ENCODE results near the gene VPS4B.

The VPS4B gene

DNA sequence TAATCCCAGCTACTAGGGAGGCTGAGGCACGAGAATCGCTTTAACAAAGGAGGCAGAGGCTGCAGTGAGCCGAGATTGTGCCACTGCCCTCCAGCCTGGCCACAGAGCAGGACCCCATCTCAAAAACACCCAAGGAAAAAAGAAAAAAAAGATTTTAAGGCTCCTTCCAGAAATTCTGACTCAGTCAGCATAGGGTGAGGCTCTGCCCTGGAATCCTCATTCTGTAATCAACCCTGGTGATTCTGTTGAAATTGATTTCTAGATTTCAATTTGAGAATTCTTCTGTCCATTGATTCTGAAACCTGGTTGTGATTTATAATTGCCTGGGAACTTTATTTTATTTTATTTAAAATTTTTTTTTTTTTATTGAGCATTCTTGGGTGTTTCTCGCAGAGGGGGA lies 27.1 kb upstream of the VPS4B start:
- Histone ChIP-seq H3K4me3 (ENCODE audit: low read depth, low read length) (no peak overlapping the region), H3K27ac (ENCODE audit: low read depth, low read length) (no peak overlapping the region), H3K36me3 (ENCODE audit: control insufficient read depth, insufficient read depth, low read length) (no peaks in the 10 kb centered on the region), H3K9me3 (ENCODE audit: control insufficient read depth, insufficient read depth, low read length) (no peaks in the 10 kb centered on the region), H3K9ac (ENCODE audit: low read depth, low read length) (no peak overlapping the region), H3K27me3 (ENCODE audit: control insufficient read depth, insufficient read depth, low read length) (no peaks in the 10 kb centered on the region), H3K4me1 (ENCODE audit: control insufficient read depth, insufficient read depth, low read length) (no peaks in the 10 kb centered on the region)

DNA sequence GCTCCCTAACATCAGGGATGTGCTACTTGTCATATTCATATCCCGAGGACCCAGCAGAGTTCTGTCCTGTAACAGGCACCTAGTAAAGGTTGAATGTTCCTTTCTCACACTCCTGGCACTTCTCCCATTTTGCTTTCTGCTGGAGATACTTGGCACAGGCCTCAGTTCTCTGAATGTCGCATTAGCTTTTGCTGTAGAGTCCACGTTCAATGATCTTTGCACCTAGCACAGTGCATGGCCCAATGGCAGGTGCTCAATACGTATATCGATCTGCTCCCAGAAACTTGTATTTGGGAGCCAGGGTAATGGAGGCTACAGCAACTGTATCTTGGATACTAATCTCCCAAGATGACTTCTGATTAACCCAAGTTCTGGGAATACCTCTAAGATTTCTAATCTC lies 24.8 kb upstream of the VPS4B start:
- no peaks in the 10 kb centered on the region for H3K9me3 ChIP-seq (ENCODE audit: control insufficient read depth, insufficient read depth, low read length)
- no peaks in the 10 kb centered on the region for H3K4me1 ChIP-seq (ENCODE audit: control insufficient read depth, insufficient read depth, low read length)
- H3K9ac ChIP-seq (ENCODE audit: low read depth, low read length) = no peak overlapping the region
- H3K27me3 ChIP-seq (ENCODE audit: control insufficient read depth, insufficient read depth, low read length) = no peaks in the 10 kb centered on the region
- no peak overlapping the region for H3K4me3 ChIP-seq (ENCODE audit: low read depth, low read length)
- H3K36me3 ChIP-seq (ENCODE audit: control insufficient read depth, insufficient read depth, low read length) = no peaks in the 10 kb centered on the region
- H3K27ac ChIP-seq (ENCODE audit: low read depth, low read length) = no peak overlapping the region

DNA sequence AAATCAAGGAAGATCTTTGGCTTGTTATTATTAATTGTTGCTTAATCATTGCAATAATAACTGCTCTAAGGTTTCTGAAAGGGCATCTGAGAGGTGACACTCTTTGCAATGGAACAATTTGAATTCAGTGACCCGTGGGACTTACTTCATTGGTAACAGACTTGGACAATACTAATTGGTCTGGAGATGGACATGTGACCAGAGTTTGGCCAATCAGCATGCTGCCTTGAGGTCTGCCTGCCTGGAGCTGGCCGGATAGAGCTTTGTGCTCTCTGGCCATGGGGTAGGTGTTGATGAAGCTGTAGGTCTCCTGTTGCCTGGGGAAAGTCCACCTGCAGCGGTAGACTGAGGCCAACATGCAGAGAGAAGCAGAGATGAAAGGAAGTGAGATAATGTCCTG lies 24.0 kb upstream of the VPS4B start:
- H3K27ac ChIP-seq (ENCODE audit: low read depth, low read length) = no peak overlapping the region

DNA sequence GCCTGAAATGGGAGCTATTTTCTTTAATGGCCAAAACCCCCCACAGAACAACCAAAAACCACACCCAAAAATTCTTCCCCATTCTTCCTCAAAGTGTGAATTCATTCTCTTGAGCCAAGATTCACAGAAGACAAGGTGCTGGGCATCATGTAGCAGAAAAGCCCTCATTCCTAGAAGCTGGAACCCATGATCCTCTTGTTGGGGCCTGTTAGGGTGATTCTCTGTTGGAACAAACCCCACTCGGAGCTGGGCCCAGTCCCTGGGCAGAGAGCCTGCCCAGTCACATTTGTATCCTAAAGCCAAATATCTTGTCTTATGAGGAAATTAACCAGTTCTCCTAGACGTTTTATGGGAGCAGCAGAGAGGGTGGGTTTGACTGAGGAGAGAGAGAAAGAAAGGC lies 22.8 kb upstream of the VPS4B start:
- no peak overlapping the region for H3K4me3 ChIP-seq (ENCODE audit: low read depth, low read length)
- H3K27me3 ChIP-seq (ENCODE audit: control insufficient read depth, insufficient read depth, low read length) = no peaks in the 10 kb centered on the region
- no peak overlapping the region for H3K9ac ChIP-seq (ENCODE audit: low read depth, low read length)
- no peaks in the 10 kb centered on the region for H3K4me1 ChIP-seq (ENCODE audit: control insufficient read depth, insufficient read depth, low read length)
- no peaks in the 10 kb centered on the region for H3K9me3 ChIP-seq (ENCODE audit: control insufficient read depth, insufficient read depth, low read length)
- no peaks in the 10 kb centered on the region for H3K36me3 ChIP-seq (ENCODE audit: control insufficient read depth, insufficient read depth, low read length)
- H3K27ac ChIP-seq (ENCODE audit: low read depth, low read length) = no peak overlapping the region

More for the DNA sequence above, 24.0 kb upstream of the VPS4B start:
- H3K36me3 ChIP-seq (ENCODE audit: control insufficient read depth, insufficient read depth, low read length) = no peaks in the 10 kb centered on the region
- no peaks in the 10 kb centered on the region for H3K9me3 ChIP-seq (ENCODE audit: control insufficient read depth, insufficient read depth, low read length)
- no peaks in the 10 kb centered on the region for H3K4me1 ChIP-seq (ENCODE audit: control insufficient read depth, insufficient read depth, low read length)
- no peak overlapping the region for H3K9ac ChIP-seq (ENCODE audit: low read depth, low read length)
- H3K27me3 ChIP-seq (ENCODE audit: control insufficient read depth, insufficient read depth, low read length) = no peaks in the 10 kb centered on the region
- H3K4me3 ChIP-seq (ENCODE audit: low read depth, low read length) = no peak overlapping the region

DNA sequence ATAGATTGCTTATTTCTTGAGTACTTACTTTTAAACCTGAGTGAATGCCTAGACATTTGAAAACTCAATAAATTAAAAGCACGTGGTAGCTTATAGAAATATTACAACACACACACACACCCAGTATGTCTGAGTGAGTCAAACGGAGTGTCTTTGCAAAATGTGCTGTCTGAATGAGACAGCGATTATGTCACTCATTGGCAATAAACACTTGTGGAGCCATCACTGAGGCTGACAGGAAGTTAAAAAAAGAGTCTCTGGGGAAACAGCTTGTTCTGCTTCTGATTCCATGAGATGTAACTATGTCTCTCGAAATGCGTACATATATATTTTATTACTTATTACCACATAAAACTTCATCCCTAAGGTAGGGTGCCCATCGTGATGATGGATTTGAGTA lies 22.3 kb upstream of the VPS4B start:
- Histone ChIP-seq H3K27ac (ENCODE audit: low read depth, low read length) (no peak overlapping the region), H3K27me3 (ENCODE audit: control insufficient read depth, insufficient read depth, low read length) (no peaks in the 10 kb centered on the region), H3K9ac (ENCODE audit: low read depth, low read length) (no peak overlapping the region), H3K36me3 (ENCODE audit: control insufficient read depth, insufficient read depth, low read length) (no peaks in the 10 kb centered on the region), H3K4me3 (ENCODE audit: low read depth, low read length) (no peak overlapping the region), H3K9me3 (ENCODE audit: control insufficient read depth, insufficient read depth, low read length) (no peaks in the 10 kb centered on the region), H3K4me1 (ENCODE audit: control insufficient read depth, insufficient read depth, low read length) (no peaks in the 10 kb centered on the region)

DNA sequence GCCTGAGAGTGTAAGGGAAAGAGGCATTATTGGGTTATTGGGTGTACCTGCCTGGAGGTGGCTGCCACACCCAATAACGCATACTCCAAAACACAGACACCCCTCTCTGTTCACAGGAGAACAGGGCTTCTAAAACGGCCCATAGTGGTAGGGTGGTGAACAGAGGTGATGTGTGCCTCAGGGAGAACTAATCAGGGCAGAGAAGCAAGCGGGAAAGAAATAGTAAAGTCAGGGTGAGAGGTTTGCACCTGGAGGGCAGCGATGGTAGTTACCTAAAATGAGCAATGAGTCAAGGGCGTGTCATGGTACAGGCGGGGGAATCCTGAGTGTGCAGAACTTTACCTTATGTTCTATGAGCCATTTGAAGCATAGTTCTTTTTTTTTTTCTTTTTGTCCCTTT lies 21.6 kb upstream of the VPS4B start:
- H3K4me3 ChIP-seq (ENCODE audit: low read depth, low read length) = no peak overlapping the region
- H3K9ac ChIP-seq (ENCODE audit: low read depth, low read length) = no peak overlapping the region
- no peaks in the 10 kb centered on the region for H3K27me3 ChIP-seq (ENCODE audit: control insufficient read depth, insufficient read depth, low read length)
- no peaks in the 10 kb centered on the region for H3K4me1 ChIP-seq (ENCODE audit: control insufficient read depth, insufficient read depth, low read length)
- no peaks in the 10 kb centered on the region for H3K9me3 ChIP-seq (ENCODE audit: control insufficient read depth, insufficient read depth, low read length)
- no peak overlapping the region for H3K27ac ChIP-seq (ENCODE audit: low read depth, low read length)
- H3K36me3 ChIP-seq (ENCODE audit: control insufficient read depth, insufficient read depth, low read length) = no peaks in the 10 kb centered on the region

DNA sequence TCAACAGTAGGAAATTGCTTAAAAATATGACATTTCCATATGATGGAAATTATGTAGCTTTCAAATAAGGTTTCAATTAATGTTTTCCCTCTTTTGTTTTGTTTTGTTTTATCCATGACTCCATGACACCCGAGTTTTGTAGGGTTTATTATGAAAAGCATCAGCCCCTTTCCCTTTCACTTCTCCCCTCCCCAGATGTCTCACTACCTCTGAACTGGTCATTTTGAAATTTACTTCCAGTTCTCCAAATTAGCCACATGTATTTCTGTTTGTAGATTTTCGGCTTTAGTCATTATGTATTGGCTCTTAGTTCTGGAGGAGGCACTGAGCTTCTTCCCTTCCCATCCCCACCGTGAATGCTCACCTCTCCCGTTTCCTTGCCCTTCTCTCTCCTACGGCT lies 18.6 kb upstream of the VPS4B start:
- H3K27ac ChIP-seq (ENCODE audit: low read depth, low read length) = no peak overlapping the region
- H3K27me3 ChIP-seq (ENCODE audit: control insufficient read depth, insufficient read depth, low read length) = no peaks in the 10 kb centered on the region
- no peaks in the 10 kb centered on the region for H3K4me1 ChIP-seq (ENCODE audit: control insufficient read depth, insufficient read depth, low read length)
- H3K36me3 ChIP-seq (ENCODE audit: control insufficient read depth, insufficient read depth, low read length) = no peaks in the 10 kb centered on the region
- no peaks in the 10 kb centered on the region for H3K9me3 ChIP-seq (ENCODE audit: control insufficient read depth, insufficient read depth, low read length)
- no peak overlapping the region for H3K4me3 ChIP-seq (ENCODE audit: low read depth, low read length)
- H3K9ac ChIP-seq (ENCODE audit: low read depth, low read length) = no peak overlapping the region

DNA sequence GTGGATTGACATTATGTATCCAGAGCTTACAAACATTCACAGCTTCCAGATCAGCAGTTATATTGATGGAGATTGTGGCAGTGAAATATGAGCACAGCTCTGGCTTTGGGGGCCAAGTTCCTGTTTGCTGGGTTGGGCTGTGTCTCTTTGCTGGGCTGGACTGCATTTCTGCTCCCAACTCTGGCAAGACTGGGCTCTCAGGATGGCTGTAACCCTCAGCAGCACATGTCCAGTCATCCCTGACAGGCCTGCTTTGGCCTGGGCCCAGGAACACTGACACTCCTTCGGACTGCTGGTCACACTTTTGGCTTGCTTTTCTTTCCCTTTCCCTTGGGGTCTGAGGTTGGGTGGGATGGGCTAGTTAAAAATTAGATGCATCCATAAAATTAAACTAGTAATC lies 17.9 kb upstream of the VPS4B start:
- no peaks in the 10 kb centered on the region for H3K36me3 ChIP-seq (ENCODE audit: control insufficient read depth, insufficient read depth, low read length)
- no peak overlapping the region for H3K9ac ChIP-seq (ENCODE audit: low read depth, low read length)
- H3K9me3 ChIP-seq (ENCODE audit: control insufficient read depth, insufficient read depth, low read length) = no peaks in the 10 kb centered on the region
- no peaks in the 10 kb centered on the region for H3K4me1 ChIP-seq (ENCODE audit: control insufficient read depth, insufficient read depth, low read length)
- no peaks in the 10 kb centered on the region; the same call in 1 of the 2 replicates for H3K27me3 ChIP-seq (ENCODE audit: control insufficient read depth, insufficient read depth, low read length)
- H3K27ac ChIP-seq (ENCODE audit: low read depth, low read length) = no peak overlapping the region
- no peak overlapping the region for H3K4me3 ChIP-seq (ENCODE audit: low read depth, low read length)

DNA sequence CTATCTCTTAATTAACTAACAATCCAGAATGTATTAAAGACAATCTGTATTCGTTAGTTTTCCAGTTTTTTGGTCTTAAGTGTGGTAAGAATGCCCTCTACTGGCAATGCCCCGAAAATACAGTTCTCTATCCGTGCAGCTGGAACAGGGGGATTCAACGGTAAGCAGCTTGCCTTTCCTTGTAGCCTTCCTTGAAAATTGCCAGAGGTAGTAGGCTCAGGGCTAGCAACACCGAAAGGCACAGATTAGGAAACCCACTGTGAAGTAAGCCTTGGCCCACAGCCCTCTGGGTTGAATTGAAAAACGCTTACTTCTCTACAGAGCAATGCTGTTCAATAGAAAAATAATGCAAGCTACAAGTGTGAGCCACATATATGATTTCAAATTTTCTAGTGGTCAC lies 17.1 kb upstream of the VPS4B start:
- H3K27ac ChIP-seq (ENCODE audit: low read depth, low read length) = no peak overlapping the region
- no peaks in the 10 kb centered on the region for H3K9me3 ChIP-seq (ENCODE audit: control insufficient read depth, insufficient read depth, low read length)
- H3K4me3 ChIP-seq (ENCODE audit: low read depth, low read length) = no peak overlapping the region
- H3K36me3 ChIP-seq (ENCODE audit: control insufficient read depth, insufficient read depth, low read length) = no peaks in the 10 kb centered on the region
- no peak overlapping the region for H3K9ac ChIP-seq (ENCODE audit: low read depth, low read length)
- H3K27me3 ChIP-seq (ENCODE audit: control insufficient read depth, insufficient read depth, low read length) = no peaks in the 10 kb centered on the region; the same call in 1 of the 2 replicates
- H3K4me1 ChIP-seq (ENCODE audit: control insufficient read depth, insufficient read depth, low read length) = no peaks in the 10 kb centered on the region

DNA sequence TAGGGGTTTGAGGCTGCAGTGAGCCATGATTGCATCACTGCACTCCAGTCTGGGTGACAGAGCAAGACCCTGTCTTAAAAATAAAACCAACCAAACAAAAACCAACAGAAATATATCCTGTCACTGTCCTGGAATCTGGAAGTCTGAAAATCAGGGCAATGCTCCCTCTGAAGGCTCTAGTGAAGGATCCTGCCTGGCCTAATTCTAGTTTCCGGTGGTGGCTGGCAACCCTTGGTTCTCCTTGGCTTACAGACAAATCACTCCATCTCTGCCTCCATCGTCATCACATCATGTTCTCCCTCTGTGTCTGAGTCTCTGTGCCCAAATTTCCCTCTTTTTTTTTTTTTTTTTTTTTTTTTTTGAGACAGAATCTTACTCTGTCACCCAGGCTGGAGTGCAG lies 15.9 kb upstream of the VPS4B start:
- H3K4me1 ChIP-seq (ENCODE audit: control insufficient read depth, insufficient read depth, low read length) = no peaks in the 10 kb centered on the region
- H3K36me3 ChIP-seq (ENCODE audit: control insufficient read depth, insufficient read depth, low read length) = no peaks in the 10 kb centered on the region
- H3K9me3 ChIP-seq (ENCODE audit: control insufficient read depth, insufficient read depth, low read length) = no peaks in the 10 kb centered on the region
- H3K27ac ChIP-seq (ENCODE audit: low read depth, low read length) = no peak overlapping the region
- H3K27me3 ChIP-seq (ENCODE audit: control insufficient read depth, insufficient read depth, low read length) = no peaks in the 10 kb centered on the region; the same call in 1 of the 2 replicates
- no peak overlapping the region for H3K9ac ChIP-seq (ENCODE audit: low read depth, low read length)
- H3K4me3 ChIP-seq (ENCODE audit: low read depth, low read length) = no peak overlapping the region

DNA sequence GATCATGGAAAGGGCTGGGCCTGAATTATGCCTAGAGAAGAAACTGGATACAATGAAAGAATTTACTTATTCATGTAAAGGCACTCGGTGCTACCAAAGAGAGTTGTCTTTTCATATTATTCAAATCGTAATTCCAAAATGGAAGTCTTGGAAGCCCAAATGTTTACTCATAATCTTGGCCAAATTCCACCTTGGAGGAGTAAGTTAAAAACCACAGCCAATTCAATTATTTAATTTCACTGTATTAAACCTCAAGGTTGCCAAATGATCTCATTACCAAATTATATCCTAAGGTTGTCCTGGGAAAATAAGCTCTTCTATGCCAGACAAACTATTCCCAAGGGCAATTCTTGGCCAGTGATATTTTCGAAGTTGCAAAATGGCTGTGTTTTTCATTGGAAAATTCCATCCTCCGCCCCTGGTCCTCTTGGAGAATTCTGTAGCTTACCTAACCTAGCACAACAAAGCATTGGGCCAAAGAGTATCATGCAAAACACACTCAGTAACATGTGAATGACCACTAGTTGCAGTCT lies 11.1 kb upstream of the VPS4B start:
- Histone ChIP-seq H3K36me3 (ENCODE audit: control insufficient read depth, insufficient read depth, low read length) (no peaks in the 10 kb centered on the region), H3K9ac (ENCODE audit: low read depth, low read length) (no peak overlapping the region), H3K4me1 (ENCODE audit: control insufficient read depth, insufficient read depth, low read length) (no peaks in the 10 kb centered on the region), H3K4me3 (ENCODE audit: low read depth, low read length) (no peak overlapping the region), H3K27me3 (ENCODE audit: control insufficient read depth, insufficient read depth, low read length) (no peaks in the 10 kb centered on the region; the same call in 1 of the 2 replicates), H3K9me3 (ENCODE audit: control insufficient read depth, insufficient read depth, low read length) (no peaks in the 10 kb centered on the region), H3K27ac (ENCODE audit: low read depth, low read length) (no peak overlapping the region)

DNA sequence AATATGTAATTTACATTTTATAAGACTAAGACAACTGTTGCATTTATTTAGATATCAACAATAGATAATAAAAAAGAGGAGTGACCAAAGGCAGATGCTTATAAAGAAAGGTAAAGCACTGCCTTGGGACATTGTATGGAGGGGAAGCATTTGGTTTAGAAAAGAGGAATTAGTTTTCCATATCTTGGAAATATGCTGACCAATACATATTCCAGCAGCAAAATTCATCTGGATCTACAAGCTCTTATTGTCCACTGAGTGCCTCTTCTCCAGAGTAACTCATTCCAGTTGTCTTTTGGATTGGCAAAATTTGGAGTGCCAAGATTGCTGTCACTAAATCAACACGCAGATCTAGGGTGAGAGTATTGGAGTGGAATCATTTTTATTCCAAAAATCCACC lies 8.9 kb upstream of the VPS4B start:
- H3K9me3 ChIP-seq (ENCODE audit: control insufficient read depth, insufficient read depth, low read length) = no peaks in the 10 kb centered on the region
- no peaks in the 10 kb centered on the region for H3K36me3 ChIP-seq (ENCODE audit: control insufficient read depth, insufficient read depth, low read length)
- no peak overlapping the region for H3K27ac ChIP-seq (ENCODE audit: low read depth, low read length)
- no peak overlapping the region for H3K4me3 ChIP-seq (ENCODE audit: low read depth, low read length)
- H3K9ac ChIP-seq (ENCODE audit: low read depth, low read length) = no peak overlapping the region
- peaks cover 8% of the 10 kb centered on the region for H3K4me1 ChIP-seq (ENCODE audit: control insufficient read depth, insufficient read depth, low read length)
- no peaks in the 10 kb centered on the region; the same call in 1 of the 2 replicates for H3K27me3 ChIP-seq (ENCODE audit: control insufficient read depth, insufficient read depth, low read length)

Data from HUES48 (cell line).